Measurements from ENCODE around the gene PCNX3. TPM values are rescaled to one million over a fixed set of nuclear protein-coding genes. Genes with fewer than 3 reads are reported as not detected.
"Not testable (repeated sequence)": the region's sequence is repeated elsewhere in the genome, so short reads cannot be mapped to it uniquely, and the experiment has no call there.

PCNX3 gene
- total RNA-seq, 1 donor from 2014 or later, result 61.8 TPM

- intact Hi-C loops (cut with micrococcal nuclease), result no loop called here
Measured at GRCh38 chr11:65672982-65673381, 57.4 kb downstream of the PCNX3 start.

- intact Hi-C loops (cut with micrococcal nuclease), result no loop called here
Measured at GRCh38 chr11:65680192-65680743, 64.7 kb downstream of the PCNX3 start.

GRCh38 chr11:65683480-65683879 is 67.9 kb downstream of the PCNX3 start:
- intact Hi-C loops (cut with micrococcal nuclease), result not testable (repeated sequence)

- intact Hi-C loops (cut with micrococcal nuclease), result no loop called here
Measured at GRCh38 chr11:65685981-65686380, 70.4 kb downstream of the PCNX3 start.

Other genes starting within 250 kb of the PCNX3 start
- 26.0 and 26.8 TPM in 2 replicates for gene SLC25A45, start 233.1 kb upstream of the PCNX3 start, total RNA-seq
- 57.5 and 61.6 TPM in 2 replicates for gene FRMD8, start 229.1 kb upstream of the PCNX3 start, total RNA-seq
- 1,002 TPM in 2 replicates for gene NEAT1, start 193.0 kb upstream of the PCNX3 start, total RNA-seq
- 8,633 and 8,695 TPM in 2 replicates for gene MALAT1, start 116.7 kb upstream of the PCNX3 start, total RNA-seq
- gene SCYL1, start 90.7 kb upstream of the PCNX3 start, total RNA-seq, result 82.4 and 84.4 TPM in 2 replicates
- gene LTBP3, start 57.4 kb upstream of the PCNX3 start, total RNA-seq, result 99.6 and 106 TPM in 2 replicates
- 43.6 and 48.5 TPM in 2 replicates for gene ZNRD2, start 45.3 kb upstream of the PCNX3 start, total RNA-seq
- 58.1 and 58.2 TPM in 2 replicates for gene FAM89B, start 43.2 kb upstream of the PCNX3 start, total RNA-seq
- 122 and 128 TPM in 2 replicates for gene EHBP1L1, start 39.7 kb upstream of the PCNX3 start, total RNA-seq
- 1.9 and 2.2 TPM in 2 replicates for gene KCNK7, start 20.0 kb upstream of the PCNX3 start, total RNA-seq
- gene MAP3K11, start 1.6 kb upstream of the PCNX3 start, total RNA-seq, result 94.4 and 96.1 TPM in 2 replicates
- 177 and 181 TPM in 2 replicates for gene SIPA1, start 22.3 kb downstream of the PCNX3 start, total RNA-seq
- gene RELA, start 47.1 kb downstream of the PCNX3 start, total RNA-seq, result 106 and 112 TPM in 2 replicates
- gene KAT5, start 96.5 kb downstream of the PCNX3 start, total RNA-seq, result 69.8 and 83.5 TPM in 2 replicates
- gene RNASEH2C, start 105.0 kb downstream of the PCNX3 start, total RNA-seq, result 82.4 and 82.8 TPM in 2 replicates
- 18.0 and 18.1 TPM in 2 replicates for gene AP5B1, start 165.2 kb downstream of the PCNX3 start, total RNA-seq
- gene OVOL1, start 171.3 kb downstream of the PCNX3 start, total RNA-seq, result not detected in 2 replicates
- 2.3 and 2.9 TPM in 2 replicates for gene SNX32, start 218.2 kb downstream of the PCNX3 start, total RNA-seq
- gene CFL1, start 242.4 kb downstream of the PCNX3 start, total RNA-seq, result 1,611 and 1,643 TPM in 2 replicates
- gene MUS81, start 244.7 kb downstream of the PCNX3 start, total RNA-seq, result 100 and 103 TPM in 2 replicates

Measured in T-helper 1 cell treated with Interleukin-12 subunit alpha and Interleukin-12 subunit beta and Interleukin-4 antibody, amounts not matched to agents 30 ng/mL and 1 ng/mL, for 36 hours (primary cell).